Measurements from ENCODE around the gene SCFD2. TPM values are rescaled to one million over a fixed set of nuclear protein-coding genes. Genes with fewer than 3 reads are reported as not detected.

Gene SCFD2
- total and polyA plus RNA-seq, 2 of the 8 experiments (the other 6 are each of a cell fraction or from before 2014, with no cell fraction given), result 6.2 to 10.2 TPM

DNA sequence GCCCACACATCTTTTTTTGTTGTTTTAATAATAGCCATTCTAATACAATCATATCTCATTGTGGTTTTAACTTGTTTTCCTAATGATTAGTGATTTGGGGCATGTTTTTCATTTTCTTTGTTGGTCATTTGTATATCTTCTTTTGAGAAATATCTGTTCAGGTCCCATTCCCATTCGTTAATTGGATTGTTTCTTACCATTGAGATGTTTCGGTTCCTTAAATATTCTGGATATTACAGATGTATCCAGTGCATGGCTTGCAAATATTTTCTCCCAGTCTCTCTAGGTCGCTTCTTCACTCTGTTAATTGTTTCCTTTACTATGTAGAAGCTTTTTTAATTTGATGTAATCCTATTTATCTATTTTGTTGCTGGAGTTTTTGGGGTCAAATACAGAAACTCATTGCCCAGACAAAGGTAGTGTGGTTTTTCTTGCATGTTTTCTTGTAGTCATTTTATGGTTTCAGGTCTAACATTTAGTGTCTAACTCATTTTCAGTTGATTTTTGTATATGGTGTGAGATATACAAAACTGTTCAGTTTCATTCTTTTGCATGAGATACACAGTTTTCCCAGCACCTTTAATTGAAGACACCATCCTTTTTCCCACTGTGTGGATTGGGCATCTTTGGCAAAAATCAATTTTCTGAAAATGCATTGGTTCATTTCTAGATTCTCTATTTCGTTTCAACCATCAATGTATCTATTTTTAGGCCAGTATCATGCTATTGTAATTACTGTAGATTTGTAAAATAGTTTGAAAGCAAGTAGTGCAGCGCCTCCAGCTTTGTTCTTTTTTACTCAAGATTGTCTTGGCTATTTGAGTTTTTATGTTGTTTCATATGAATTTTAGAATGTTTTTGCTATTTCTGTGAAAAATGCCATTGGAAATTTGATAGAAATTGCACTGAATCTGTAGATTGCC, 195.9 kb downstream of the SCFD2 start:
- Histone ChIP-seq H3K56ac (replicated peaks; ENCODE audit: insufficient read length, low read depth, low read length) (no peak overlapping the region), H2BK20ac (ENCODE audit: low read length) (no peak overlapping the region), H2AFZ (ENCODE audit: low read length) (no peak overlapping the region), H3K18ac (ENCODE audit: extremely low read depth, low read length) (no peak overlapping the region), H3K79me2 (ENCODE audit: control insufficient read depth in 1 of 2, insufficient read depth in 2 of 2, low read length in 2 of 2) (no peaks in the 10 kb centered on the region), H4K91ac (replicated peaks; ENCODE audit: insufficient read length, low read length) (no peak overlapping the region), H2BK5ac (ENCODE audit: low read depth, low read length) (no peak overlapping the region), H3K23ac (ENCODE audit: insufficient read length) (no peak overlapping the region), H3K36me3 (ENCODE audit: control insufficient read depth in 2 of 4, insufficient read depth in 4 of 4, low read length in 3 of 4) (no peaks in the 10 kb centered on the region), H4K20me1 (replicated peaks in 1 of 2; ENCODE audit: control insufficient read depth in 1 of 2, insufficient read depth in 2 of 2, low read length in 2 of 2) (no peaks in the 10 kb centered on the region), H3K14ac (ENCODE audit: insufficient read length) (no peak overlapping the region), H2BK15ac (ENCODE audit: low read length) (no peak overlapping the region), H4K5ac (ENCODE audit: insufficient read length, low read depth, low read length) (no peak overlapping the region), H3K9ac (replicated peaks in 1 of 4; ENCODE audit: extremely low read depth in 1 of 4, low read depth in 3 of 4, low read length in 3 of 4) (no peak overlapping the region), H3K4me2 (ENCODE audit: insufficient read depth in 1 of 2, low read depth in 2 of 2, low read length in 2 of 2) (no peak overlapping the region), H3K23me2 (ENCODE audit: low read depth, low read length) (no peaks in the 10 kb centered on the region), H3K4me1 (replicated peaks in 1 of 4; ENCODE audit: control insufficient read depth in 3 of 4, insufficient read depth in 4 of 4, low read length in 3 of 4) (no peaks in the 10 kb centered on the region), H3K4me3 (ENCODE audit: extremely low read depth in 1 of 4, insufficient read depth in 2 of 4, low read depth in 3 of 4, low read length in 4 of 4) (no peak overlapping the region), H2AK5ac (ENCODE audit: low read depth, low read length) (no peak overlapping the region), H2BK120ac (replicated peaks; ENCODE audit: low read depth, low read length) (no peak overlapping the region), H3K4ac (replicated peaks; ENCODE audit: insufficient read length, low read depth, low read length) (no peak overlapping the region), H3K27me3 (replicated peaks in 1 of 4; ENCODE audit: control insufficient read depth in 3 of 4, extremely low read depth in 1 of 4, insufficient read depth in 3 of 4, low read length in 3 of 4) (no peaks in the 10 kb centered on the region), H3K27ac (ENCODE audit: low read depth, low read length) (no peak overlapping the region), H4K8ac (ENCODE audit: extremely low read depth, insufficient read depth, low read length) (no peak overlapping the region), H3K9me3 (ENCODE audit: insufficient read depth in 2 of 2, low read depth in 1 of 2, low read length in 1 of 2) (no peaks in the 10 kb centered on the region), H2BK12ac (ENCODE audit: low read depth, low read length) (no peak overlapping the region), H3K79me1 (ENCODE audit: low read depth, low read length) (no peaks in the 10 kb centered on the region)
- no peak for DNase-seq (ENCODE audit: low read depth in 1 of 2, low spot score in 2 of 2)
- 86% methylated on average over 5 of the region's 5 CpGs; no CpG with 5 or more reads in 1 of the 2 experiments for WGBS, 2 experiments (ENCODE audit: extremely low coverage in 1 of 2, insufficient coverage in 1 of 2, insufficient read length in 1 of 2, insufficient replicate concordance in 2 of 2, low coverage in 1 of 2, low lambda C conversion rate in 2 of 2, missing lambda C conversion rate in 1 of 2)
- CTCF ChIA-PET (ENCODE audit: partially characterized antibody), result interaction anchor here (0.6 kb wide), 1 partner anchor 36 kb away, joined by 3 read pairs; no protein-coding TSS in a partner anchor
- POLR2A ChIA-PET (ENCODE audit: partially characterized antibody), result no interaction called here
- FAIRE-seq, result no peak
- TF ChIP-seq EGR1 (IDR thresholded peaks at IDR 0.05; ENCODE audit: borderline replicate concordance, low read depth, low read length), result no peak
- no peak for TF ChIP-seq KDM1A (IDR thresholded peaks at IDR 0.05; ENCODE audit: borderline replicate concordance, low read length)
- no peak for TF ChIP-seq SP4 (IDR thresholded peaks at IDR 0.05; ENCODE audit: low read length)
- TF ChIP-seq CBX8 (IDR thresholded peaks at IDR 0.05; ENCODE audit: borderline replicate concordance, low read depth, low read length), result no peak
- no peak for TF ChIP-seq FOSL1 (IDR thresholded peaks at IDR 0.05; ENCODE audit: insufficient read depth, low read depth, low read length)
- TF ChIP-seq POLR2A (IDR thresholded peaks at IDR 0.05; ENCODE audit: control extremely low read depth in 1 of 2, low read depth in 2 of 2, low read length in 2 of 2), result no peak
- TF ChIP-seq HDAC6 (IDR thresholded peaks at IDR 0.05; ENCODE audit: low read depth, low read length), result no peak
- TF ChIP-seq POU5F1 (IDR thresholded peaks at IDR 0.05; ENCODE audit: low read depth, low read length), result no peak
- no peak for TF ChIP-seq RAD21 (IDR thresholded peaks at IDR 0.05 in 1 of 2, conservative IDR thresholded peaks at IDR 0.05 in 1 of 2; ENCODE audit: low read depth in 2 of 2, low read length in 2 of 2)
- no peak for TF ChIP-seq SP2 (IDR thresholded peaks at IDR 0.05; ENCODE audit: low read length)

Data from H1 (cell line).